Cardiac muscle cell (in vitro differentiated cells and primary cell): ENCODE measurements around the gene TET1. TPM values are rescaled to one million over a fixed set of nuclear protein-coding genes. Genes with fewer than 3 reads are reported as not detected.
A peak's percentile ranks its signal among the peaks of the same experiment; 100 is the strongest.
"Not testable (repeated sequence)": the region's sequence is repeated elsewhere in the genome, so short reads cannot be mapped to it uniquely, and the experiment has no call there.

Experiments
- DNase-seq, 2 donors: peaks; one replicate each; pipeline versions ENCODE4 v3.0.0 to v3.0.0-alpha.2; 2010 to 2017; ENCODE audit warnings: low read depth in 1 of 2, low spot score in 1 of 2
- H3K27ac ChIP-seq: fragments of 200-600 bp; sonication (generic); 2 replicates; pipeline ENCODE4 v1.5.1; 2016
- H3K27me3 ChIP-seq: fragments of 200-600 bp; sonication (generic); 2 replicates; pipeline ENCODE4 v1.6.0; 2016; ENCODE audit warnings: control low read depth
- H3K36me3 ChIP-seq: fragments of 200-600 bp; sonication (generic); 2 replicates; pipeline ENCODE4 v1.5.1; 2016; ENCODE audit warnings: control low read depth
- H3K4me1 ChIP-seq: fragments of 200-600 bp; sonication (generic); 2 replicates; pipeline ENCODE4 v1.8.1; 2017; ENCODE audit warnings: low read depth, mild to moderate bottlenecking, mixed run types
- H3K4me3 ChIP-seq: fragments of 200-600 bp; sonication (generic); 2 replicates; pipeline ENCODE4 v1.5.1; 2016; ENCODE audit warnings: mild to moderate bottlenecking
- H3K9me3 ChIP-seq: fragments of 200-600 bp; sonication (generic); 2 replicates; pipeline ENCODE4 v1.5.1; 2017; ENCODE audit warnings: low read depth, mild to moderate bottlenecking, control low read depth
- CTCF ChIP-seq: IDR thresholded peaks from 2 replicates; pipeline ENCODE4 v1.5.1; 2012; ENCODE audit warnings: low read depth, mild to moderate bottlenecking, low read length
- polyA plus RNA-seq: library from polyadenylated mRNA; unstranded; fragments of >200 nt; fragmentation: Nextera tagmentation; extraction: Ambion mirVana; gene quantifications from 2 replicates; pipeline ENCODE4 v1.2.1, GENCODE V29; 2016
- total RNA-seq: library from RNA; depleted of rRNA; stranded (reverse); fragments of >200 nt; gene quantifications from 2 replicates; pipeline ENCODE4 v1.2.3, GENCODE V29; 2016

Gene TET1
- total and polyA plus RNA-seq, 2 experiments from 2014 or later, result 10.9 to 34.8 TPM

- H3K4me3 ChIP-seq, result no peak overlapping the region
- no peaks in the 10 kb centered on the region for H3K36me3 ChIP-seq
- TF ChIP-seq CTCF, result no peak
- H3K27me3 ChIP-seq, result no peaks in the 10 kb centered on the region
- no peak overlapping the region for H3K27ac ChIP-seq
- H3K4me1 ChIP-seq, result no peaks in the 10 kb centered on the region
- H3K9me3 ChIP-seq, result no peaks in the 10 kb centered on the region
- DNase-seq, result no peak
These were observed 145.4 kb downstream of the TET1 start for GRCh38 chr10:68705548-68705947.

- not testable (repeated sequence) for DNase-seq, H3K27ac ChIP-seq, H3K27me3 ChIP-seq, H3K4me1 ChIP-seq, H3K9me3 ChIP-seq, H3K4me3 ChIP-seq, H3K36me3 ChIP-seq
These were observed 148.8 kb downstream of the TET1 start for GRCh38 chr10:68708987-68709386.

- H3K9me3 ChIP-seq, H3K4me1 ChIP-seq, DNase-seq, H3K4me3 ChIP-seq, H3K27me3 ChIP-seq, H3K36me3 ChIP-seq, H3K27ac ChIP-seq: not testable (repeated sequence)
These were observed 152.9 kb downstream of the TET1 start for GRCh38 chr10:68713065-68713464.

GRCh38 chr10:68717435-68717834 lies 157.3 kb downstream of the TET1 start:
- Histone ChIP-seq H3K36me3 (no peaks in the 10 kb centered on the region), H3K27ac (no peak overlapping the region), H3K27me3 (no peaks in the 10 kb centered on the region), H3K9me3 (no peaks in the 10 kb centered on the region), H3K4me3 (no peak overlapping the region), H3K4me1 (peaks cover 5% of the 10 kb centered on the region)
- DNase-seq, result no peak
- no peak for TF ChIP-seq CTCF

- TF ChIP-seq CTCF, result no peak
- Histone ChIP-seq H3K36me3 (peaks cover 6% of the 10 kb centered on the region), H3K4me1 (peaks cover 6% of the 10 kb centered on the region), H3K27me3 (no peaks in the 10 kb centered on the region), H3K9me3 (no peaks in the 10 kb centered on the region), H3K4me3 (peak within 1 kb of the TSS; percentile 71), H3K27ac (peak within 1 kb of the TSS; percentile 99)
- DNase-seq, result peak; percentile 99 to 100
These were observed 160.9 kb downstream of the TET1 start, which contains the start of gene CCAR1 for GRCh38 chr10:68720793-68721672. Gene CCAR1, plus strand, starts transcription at chr10:68721239. Its CDS starts 1,266 bp downstream, at chr10:68722505.

- no peaks in the 10 kb centered on the region for H3K9me3 ChIP-seq
- no peak for TF ChIP-seq CTCF
- peak overlapping the region; percentile 71 for H3K4me3 ChIP-seq
- peak overlapping the region; percentile 99 for H3K27ac ChIP-seq
- peak; percentile 4 to 22 for DNase-seq
- peaks cover 9% of the 10 kb centered on the region for H3K36me3 ChIP-seq
- H3K27me3 ChIP-seq, result no peaks in the 10 kb centered on the region
- peaks cover 6% of the 10 kb centered on the region for H3K4me1 ChIP-seq
These were observed 161.7 kb downstream of the TET1 start for GRCh38 chr10:68721673-68722335.
